Stimulated activated CD8-positive, alpha-beta memory T cell treated with anti-CD3 and anti-CD28 coated beads, Interleukin-7, amount 100 ng/mL, for 48 hours (primary cell): ENCODE results near the gene TBC1D23.
A peak's percentile ranks its signal among the peaks of the same experiment; 100 is the strongest.
"Not testable (repeated sequence)": the region's sequence is repeated elsewhere in the genome, so short reads cannot be mapped to it uniquely, and the experiment has no call there.

Experiments
- DNase-seq, 2 donors: peaks; one replicate each; pipeline ENCODE4 v3.0.0-alpha.2; 2020; ENCODE audit warnings: low read depth in 1 of 2; ENCODE audit errors: extremely low read depth in 1 of 2

The TBC1D23 gene

GRCh38 chr3:100260685-100261484 lies at the start of gene TBC1D23:
TBC1D23 (plus strand) TSS chr3:100260992; CDS start chr3:100261019, 27 bp downstream.
- DNase-seq: peak; percentile 93 to 97

DNA sequence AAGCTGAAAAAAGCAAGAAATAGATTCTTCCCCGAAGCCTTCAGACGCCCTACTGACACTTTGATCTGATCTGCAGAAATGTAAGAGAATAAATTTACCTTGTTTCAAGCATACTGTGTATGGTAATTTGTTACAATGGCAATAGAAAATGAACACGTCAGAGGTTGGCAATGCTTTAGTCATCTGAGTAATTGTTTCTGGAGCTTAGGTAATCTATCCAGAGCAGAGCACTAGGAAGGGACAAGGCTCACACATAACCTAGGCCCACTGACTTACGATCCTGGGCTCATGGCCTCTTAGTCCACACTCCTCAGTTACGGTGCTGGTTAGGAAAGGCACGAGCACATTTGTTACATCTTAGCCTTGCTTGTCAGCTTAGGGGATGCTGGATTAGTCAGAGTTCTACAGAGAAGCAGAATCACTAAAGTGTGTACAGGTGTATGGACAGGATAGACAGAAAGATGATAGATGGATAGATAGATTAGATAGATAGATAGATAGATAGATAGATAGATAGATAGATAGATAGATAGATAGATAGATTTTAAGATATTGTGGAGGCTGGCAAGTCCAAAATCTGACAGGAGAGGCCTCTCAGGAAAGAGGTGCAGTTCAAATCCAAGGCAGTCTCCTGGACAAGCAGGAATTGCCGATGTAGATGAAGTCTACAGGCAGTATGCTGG lies 46.8 kb upstream of the TBC1D23 start:
- DNase-seq: no peak

- DNase-seq: no peak
Measured at GRCh38 chr3:100214574-100214964, 46.2 kb upstream of the TBC1D23 start.

GRCh38 chr3:100216713-100217112 lies 44.1 kb upstream of the TBC1D23 start:
- DNase-seq: no peak

DNA sequence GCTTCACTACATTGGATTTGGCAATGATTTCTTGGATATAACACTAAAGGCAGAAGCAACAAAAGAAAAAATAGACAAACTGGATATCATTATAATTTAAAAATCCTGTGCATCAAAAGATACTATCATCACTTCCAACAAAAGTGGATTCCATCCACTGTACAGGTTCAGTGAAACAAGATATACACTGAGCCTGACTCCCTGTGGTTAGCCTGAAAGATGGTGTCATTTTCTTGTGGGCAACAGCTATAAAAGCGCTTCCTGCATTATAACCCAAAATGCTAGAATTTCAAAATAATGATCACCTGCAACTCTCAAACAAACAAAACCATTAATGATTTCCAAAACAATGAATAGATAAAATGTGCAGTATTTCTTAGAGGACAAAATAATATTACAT lies 39.6 kb upstream of the TBC1D23 start:
- no peak for DNase-seq

GRCh38 chr3:100225193-100225592 lies 35.6 kb upstream of the TBC1D23 start:
- DNase-seq: no peak

- DNase-seq: no peak
Measured at GRCh38 chr3:100225883-100226282, 34.9 kb upstream of the TBC1D23 start.

DNA sequence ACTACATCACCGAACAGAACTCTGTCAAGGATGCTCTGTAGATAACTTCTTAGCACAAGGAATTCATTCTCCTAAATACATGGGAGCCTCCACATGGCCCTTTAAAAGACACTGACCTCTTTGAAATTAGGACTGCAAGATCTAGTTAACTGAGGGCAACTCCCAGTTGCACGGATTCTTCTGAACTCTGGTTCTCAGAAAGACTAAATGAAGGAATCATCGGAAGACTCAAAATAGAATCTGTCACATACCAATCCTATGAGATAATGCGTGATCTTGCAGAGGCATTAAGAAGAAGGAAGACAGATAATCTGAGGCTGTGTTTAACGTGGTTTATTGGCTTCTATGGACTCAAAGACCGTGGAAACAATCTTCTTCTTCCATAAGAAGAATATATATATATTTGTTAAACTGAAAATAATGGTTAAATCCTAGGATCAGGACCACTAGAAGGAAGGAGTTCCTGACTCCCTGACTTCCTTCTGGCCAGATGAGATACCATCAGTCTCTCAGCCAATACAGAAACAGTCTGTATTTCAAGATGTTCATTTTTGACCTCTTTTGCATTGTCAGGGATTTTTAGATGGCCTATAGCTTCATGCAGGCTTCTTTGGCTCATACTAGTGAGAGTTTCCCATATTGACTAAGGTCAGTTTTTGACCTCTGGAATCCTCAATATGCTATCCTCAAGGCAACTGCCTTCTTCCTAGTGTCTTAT lies 33.9 kb upstream of the TBC1D23 start:
- no peak for DNase-seq

DNA sequence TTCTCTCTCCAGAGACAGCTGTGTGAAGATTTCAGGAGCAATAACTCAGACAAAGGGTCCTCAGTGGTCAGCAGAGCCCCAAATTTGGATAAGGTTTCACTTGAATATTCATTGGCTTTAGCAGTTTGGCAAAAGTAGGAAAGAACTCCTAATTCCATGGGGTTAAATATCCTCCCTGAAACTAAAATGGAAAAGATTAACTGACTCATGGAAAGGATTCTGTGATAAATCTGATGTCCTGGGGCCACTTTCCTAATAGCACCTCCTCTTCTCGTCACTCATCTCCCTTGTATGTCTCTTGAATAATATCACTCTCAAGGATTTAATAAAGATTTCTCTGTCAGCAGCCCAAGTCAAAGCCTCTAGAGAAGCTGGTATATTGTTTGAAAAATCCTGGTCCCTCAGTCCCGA lies 33.3 kb upstream of the TBC1D23 start:
- DNase-seq: no peak

GRCh38 chr3:100228247-100228646 lies 32.5 kb upstream of the TBC1D23 start:
- no peak for DNase-seq

DNA sequence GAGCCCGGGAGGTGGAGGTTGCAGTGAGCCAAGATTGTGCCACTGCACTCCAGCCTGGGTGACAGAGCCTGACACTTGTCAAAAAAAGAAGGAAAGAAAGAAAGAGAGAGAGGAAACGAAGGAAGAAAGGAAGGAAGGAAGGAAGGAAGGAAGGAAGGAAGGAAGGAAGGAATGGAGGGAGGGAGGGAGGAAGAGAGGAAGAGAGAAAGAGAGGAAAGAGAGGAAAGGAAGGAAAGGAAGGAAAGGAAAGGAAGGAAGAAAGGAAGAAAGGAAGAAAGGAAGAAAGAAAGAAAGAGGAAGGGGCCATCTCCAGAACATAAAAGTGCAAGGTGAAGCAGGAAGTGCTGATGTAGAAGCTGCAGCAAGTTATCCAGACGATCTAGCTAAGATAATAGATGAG lies 31.6 kb upstream of the TBC1D23 start:
- DNase-seq: not testable (repeated sequence)

- DNase-seq: no peak
Measured at GRCh38 chr3:100230710-100231109, 30.1 kb upstream of the TBC1D23 start.

- DNase-seq: no peak
Measured at GRCh38 chr3:100231668-100232067, 29.1 kb upstream of the TBC1D23 start.

DNA sequence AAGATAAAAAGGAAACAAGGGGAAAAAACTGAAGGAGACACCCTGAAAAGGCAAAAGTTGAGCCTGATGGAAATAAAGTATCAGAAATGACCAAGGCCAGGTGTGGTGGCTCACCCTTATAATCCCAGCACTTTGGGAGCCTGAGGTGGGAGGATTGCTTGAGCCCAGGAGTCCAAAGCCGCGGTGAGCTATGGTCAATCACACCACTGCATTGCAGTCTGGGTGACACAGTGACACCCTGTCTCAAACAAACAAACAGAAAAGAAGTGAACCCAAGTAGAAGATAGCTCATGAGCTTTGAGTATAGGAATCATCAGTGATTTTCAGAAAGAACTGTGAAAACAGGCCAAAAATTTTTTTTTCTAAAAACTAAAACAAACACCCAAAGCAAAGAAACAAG lies 26.4 kb upstream of the TBC1D23 start:
- DNase-seq: no peak

GRCh38 chr3:100238599-100238998 lies 22.2 kb upstream of the TBC1D23 start:
- DNase-seq: no peak

GRCh38 chr3:100242471-100242870 lies 18.3 kb upstream of the TBC1D23 start:
- DNase-seq: not testable (repeated sequence)

GRCh38 chr3:100244264-100244663 lies 16.5 kb upstream of the TBC1D23 start:
- no peak for DNase-seq

- DNase-seq: no peak
Measured at GRCh38 chr3:100245136-100245535, 15.7 kb upstream of the TBC1D23 start.

- peak in 1 of 2 donors; percentile 31 for DNase-seq
Measured at GRCh38 chr3:100245927-100246326, 14.9 kb upstream of the TBC1D23 start.

- no peak for DNase-seq
Measured at GRCh38 chr3:100246999-100247398, 13.8 kb upstream of the TBC1D23 start.

- DNase-seq: no peak
Measured at GRCh38 chr3:100252001-100252400, 8.8 kb upstream of the TBC1D23 start.
